GM10248 (cell line): ENCODE results near the gene TK2.
"Not testable (repeated sequence)": the region's sequence is repeated elsewhere in the genome, so short reads cannot be mapped to it uniquely, and the experiment has no call there.

Experiments
- CTCF ChIA-PET: fragments of 300-600 bp; sonication (Branson Sonifier 250); formaldehyde crosslinking; extraction: SDS; loops from one replicate; lab custom pipeline; 2021; ENCODE audit warnings: antibody characterized with exemption; lab: Yijun Ruan, JAX
- POLR2A ChIA-PET: fragments of 350-650 bp; sonication (Branson Sonifier 250); formaldehyde crosslinking; extraction: SDS; loops from one replicate; lab custom pipeline; 2020; ENCODE audit warnings: antibody characterized with exemption; lab: Yijun Ruan, JAX
- DNase-seq: peaks from one replicate; pipeline ENCODE4 v3.0.0; 2012; ENCODE audit errors: extremely low spot score
- TF ChIP-seq, protein P1 (sequence below): IDR thresholded peaks from 2 replicates; pipeline ENCODE4 v1.5.1; 2012; ENCODE audit warnings: mild to moderate bottlenecking, low read depth; ENCODE audit errors: extremely low read depth, missing control alignments, control extremely low read depth

Gene TK2

DNA sequence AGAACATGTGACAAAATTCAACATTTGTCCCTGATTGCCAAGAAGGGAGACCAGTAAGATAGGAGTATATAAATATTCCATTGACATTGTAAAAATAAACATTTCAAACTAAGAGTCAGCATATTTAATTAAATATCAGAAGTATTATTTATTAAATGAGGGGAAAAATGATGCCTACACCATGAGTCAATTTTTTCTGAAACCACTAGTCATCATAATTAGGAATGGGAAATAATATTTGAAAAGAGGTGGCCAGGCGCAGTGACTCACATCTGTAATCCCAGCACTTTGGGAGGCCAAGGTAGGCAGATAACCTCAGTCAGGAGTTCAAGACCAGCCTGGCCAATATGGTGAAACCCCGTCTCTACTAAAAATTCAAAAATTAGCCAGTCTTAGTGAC is 18.4 kb upstream of the TK2 start:
- ChIA-PET POLR2A (no interaction called here), CTCF (interaction anchor here (0.9 to 2.7 kb wide), 3 partner anchors 12 to 40 kb away, joined by 3 to 11 read pairs (median 5); no protein-coding TSS in a partner anchor)
- TF ChIP-seq, protein P1, sequence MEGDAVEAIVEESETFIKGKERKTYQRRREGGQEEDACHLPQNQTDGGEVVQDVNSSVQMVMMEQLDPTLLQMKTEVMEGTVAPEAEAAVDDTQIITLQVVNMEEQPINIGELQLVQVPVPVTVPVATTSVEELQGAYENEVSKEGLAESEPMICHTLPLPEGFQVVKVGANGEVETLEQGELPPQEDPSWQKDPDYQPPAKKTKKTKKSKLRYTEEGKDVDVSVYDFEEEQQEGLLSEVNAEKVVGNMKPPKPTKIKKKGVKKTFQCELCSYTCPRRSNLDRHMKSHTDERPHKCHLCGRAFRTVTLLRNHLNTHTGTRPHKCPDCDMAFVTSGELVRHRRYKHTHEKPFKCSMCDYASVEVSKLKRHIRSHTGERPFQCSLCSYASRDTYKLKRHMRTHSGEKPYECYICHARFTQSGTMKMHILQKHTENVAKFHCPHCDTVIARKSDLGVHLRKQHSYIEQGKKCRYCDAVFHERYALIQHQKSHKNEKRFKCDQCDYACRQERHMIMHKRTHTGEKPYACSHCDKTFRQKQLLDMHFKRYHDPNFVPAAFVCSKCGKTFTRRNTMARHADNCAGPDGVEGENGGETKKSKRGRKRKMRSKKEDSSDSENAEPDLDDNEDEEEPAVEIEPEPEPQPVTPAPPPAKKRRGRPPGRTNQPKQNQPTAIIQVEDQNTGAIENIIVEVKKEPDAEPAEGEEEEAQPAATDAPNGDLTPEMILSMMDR: no peak
- DNase-seq: no peak

DNA sequence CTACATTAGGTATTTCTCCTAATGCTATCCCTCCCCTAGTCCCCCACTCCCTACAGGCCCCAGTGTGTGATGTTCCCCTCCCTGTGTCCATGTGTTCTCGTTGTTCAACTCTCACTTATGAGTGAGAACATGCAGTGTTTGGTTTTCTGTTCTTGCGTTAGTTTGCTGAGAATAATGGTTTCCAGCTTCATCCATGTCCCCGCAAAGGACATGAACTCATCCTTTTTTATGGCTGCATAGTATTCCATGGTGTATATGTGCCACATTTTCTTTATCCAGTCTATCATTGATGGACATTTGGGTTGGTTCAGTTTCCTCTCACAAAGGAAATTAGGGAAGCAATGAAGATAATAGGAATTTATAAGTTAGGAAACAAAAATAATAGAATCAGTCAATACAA is 17.3 kb upstream of the TK2 start:
- CTCF ChIA-PET, DNase-seq, POLR2A ChIA-PET: not testable (repeated sequence)

DNA sequence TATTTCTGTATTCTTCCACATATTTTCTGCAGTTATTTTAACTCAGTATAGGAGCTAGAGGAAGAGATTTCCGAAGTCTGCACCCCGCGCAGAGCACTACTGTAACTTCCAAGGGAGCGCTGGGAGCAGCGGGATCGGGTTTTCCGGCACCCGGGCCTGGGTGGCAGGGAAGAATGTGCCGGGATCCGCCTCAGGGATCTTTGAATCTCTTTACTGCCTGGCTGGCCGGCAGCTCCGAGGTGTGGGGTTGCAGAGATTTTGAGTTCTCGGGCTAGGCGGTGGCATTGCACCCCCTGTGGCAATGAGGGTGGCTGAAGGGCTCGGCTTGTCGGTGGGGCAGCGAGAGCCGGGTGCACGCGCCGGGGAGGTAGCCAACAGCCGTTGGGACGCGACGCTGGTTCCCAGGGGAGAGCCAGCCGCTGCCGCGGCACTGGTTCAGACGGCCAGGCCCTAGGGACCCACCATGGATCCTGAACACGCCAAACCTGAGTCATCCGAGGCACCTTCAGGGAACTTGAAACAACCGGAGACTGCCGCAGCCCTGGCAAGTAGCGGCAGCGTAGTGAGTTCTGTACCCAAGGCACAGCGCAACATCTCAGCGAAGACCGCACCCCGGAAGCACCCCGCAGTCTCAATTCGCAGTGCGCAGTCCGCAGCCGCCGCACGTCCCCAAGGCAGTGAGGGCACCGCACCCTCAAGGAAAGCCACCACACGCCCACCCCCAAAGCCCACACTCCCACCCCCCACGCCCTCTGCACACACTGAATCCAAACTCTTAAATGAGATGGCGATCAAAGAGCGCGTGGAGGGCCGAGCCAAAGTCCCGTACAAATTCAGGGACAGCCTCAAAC is 16.4 kb upstream of the TK2 start, which contains the start of gene CMTM1:
Gene CMTM1 (plus strand): TSS at position 389 of the 851 bp plus-strand sequence. CDS start 75 bp downstream, at position 464.
- TF ChIP-seq, protein P1: no peak
- DNase-seq: no peak
- CTCF ChIA-PET: no interaction called here
- POLR2A ChIA-PET: no interaction called here

DNA sequence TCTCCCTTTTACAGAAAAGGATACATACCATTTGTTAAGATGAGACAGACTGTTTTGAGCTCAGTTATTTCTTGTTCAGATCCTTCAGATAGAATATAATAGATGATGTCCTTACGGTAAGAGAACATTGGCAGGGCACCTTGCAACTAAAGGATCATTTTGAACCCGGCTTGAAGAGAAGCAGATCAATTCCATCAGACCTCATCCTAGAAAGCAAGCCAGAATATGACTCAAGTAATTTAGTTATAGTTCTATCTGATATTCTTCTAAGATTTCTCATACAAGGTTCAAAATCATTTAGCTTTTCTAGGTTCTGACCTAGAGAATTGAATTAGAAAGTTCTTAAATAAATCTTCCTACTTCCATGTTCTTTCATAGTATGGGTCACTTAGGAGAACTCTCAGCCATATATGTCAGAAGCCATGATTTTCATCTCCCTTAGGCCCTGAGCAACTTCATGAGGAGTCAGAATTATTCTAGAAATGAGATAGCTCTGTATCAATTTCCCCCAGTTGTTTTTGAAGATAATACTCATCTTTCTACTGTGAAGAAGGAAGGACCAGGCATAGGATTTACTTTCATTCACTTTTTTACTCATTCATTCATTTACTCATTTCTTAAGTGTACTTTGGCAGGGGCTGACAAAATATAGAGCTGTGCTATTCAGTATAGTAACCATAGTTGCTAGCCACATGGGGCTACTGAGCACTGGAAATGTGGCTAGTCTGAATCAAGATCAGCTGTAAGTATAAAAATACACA is 13.8 kb upstream of the TK2 start:
- ChIA-PET CTCF (interaction anchor here (0.7 to 4.5 kb wide), 14 partner anchors 11 to 206 kb away, joined by 3 to 33 read pairs (median 3); partner anchors contain the start of genes CKLF, CMTM2 and TK2), POLR2A (no interaction called here)
- no peak for DNase-seq
- TF ChIP-seq, protein P1: no peak

DNA sequence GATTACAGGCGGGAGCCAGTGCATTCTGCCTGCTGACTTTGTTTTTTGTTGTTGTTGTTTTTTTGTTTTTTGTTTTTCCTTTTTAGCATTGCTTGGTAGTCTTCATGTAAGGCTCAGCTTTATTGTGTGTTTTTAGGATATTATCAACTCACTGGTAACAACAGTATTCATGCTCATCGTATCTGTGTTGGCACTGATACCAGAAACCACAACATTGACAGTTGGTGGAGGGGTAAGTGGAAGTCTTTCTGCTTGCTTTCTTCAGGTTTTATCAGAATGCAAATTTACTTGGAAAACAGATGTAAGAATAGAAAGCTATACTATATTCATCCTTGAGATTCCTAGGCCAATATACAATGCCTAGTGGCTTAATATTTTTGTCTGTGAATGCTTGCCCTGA is 13.1 kb upstream of the TK2 start:
- ChIA-PET CTCF (interaction anchor here (0.7 to 4.5 kb wide), 14 partner anchors 9 to 330 kb away, joined by 3 to 33 read pairs (median 3); partner anchors contain the start of genes CKLF, CMTM2 and TK2), POLR2A (no interaction called here)
- DNase-seq: no peak
- TF ChIP-seq, protein P1: no peak

DNA sequence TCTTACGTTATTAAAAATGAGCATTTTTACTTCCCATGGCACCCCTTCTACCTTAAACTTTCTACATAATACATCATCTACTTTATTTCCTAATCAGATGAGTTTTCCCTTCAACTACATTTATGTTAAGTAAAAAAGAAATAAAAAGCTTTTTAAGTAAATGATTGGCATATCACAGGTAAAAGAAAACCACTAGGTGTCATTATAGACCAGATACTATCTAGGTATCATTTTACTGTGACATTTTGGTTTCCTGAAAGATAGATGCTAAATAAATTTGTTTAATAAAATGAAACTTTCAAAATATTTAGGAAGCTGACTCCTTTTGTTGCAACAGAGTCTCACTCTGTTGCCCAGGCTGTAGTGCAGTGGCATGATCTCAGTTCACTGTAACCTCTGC is 12.5 kb upstream of the TK2 start:
- ChIA-PET CTCF (interaction anchor here (0.9 to 4.5 kb wide), 12 partner anchors 10 to 330 kb away, joined by 3 to 33 read pairs (median 4); partner anchors contain the start of genes CKLF, CMTM2 and TK2), POLR2A (no interaction called here)
- DNase-seq: no peak
- TF ChIP-seq, protein P1: no peak
